ENCODE results near the gene CTNNA1.

The CTNNA1 gene

DNA sequence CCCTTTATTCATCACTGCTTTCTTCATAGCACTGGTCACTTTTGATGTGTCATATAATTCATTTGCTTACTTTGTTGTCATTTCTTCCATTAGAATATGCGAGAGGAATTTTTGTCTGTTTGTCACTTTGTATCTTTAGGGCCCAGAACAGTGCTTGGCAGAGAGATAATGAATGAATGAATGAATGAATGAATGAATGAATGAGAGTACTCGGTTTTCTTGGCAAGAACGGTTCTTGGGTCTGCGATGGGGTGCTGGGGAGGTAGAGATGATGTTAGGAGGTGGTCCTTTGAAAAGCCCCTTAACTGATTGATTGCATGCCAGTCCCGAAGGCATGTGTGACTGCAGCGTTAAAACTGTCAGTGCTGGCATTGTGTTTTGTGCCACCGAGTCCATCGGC, 174.3 kb downstream of the CTNNA1 start:
- DNase-seq (ENCODE audit: low read depth in 2 of 2, low spot score in 1 of 2), result no peak

DNA sequence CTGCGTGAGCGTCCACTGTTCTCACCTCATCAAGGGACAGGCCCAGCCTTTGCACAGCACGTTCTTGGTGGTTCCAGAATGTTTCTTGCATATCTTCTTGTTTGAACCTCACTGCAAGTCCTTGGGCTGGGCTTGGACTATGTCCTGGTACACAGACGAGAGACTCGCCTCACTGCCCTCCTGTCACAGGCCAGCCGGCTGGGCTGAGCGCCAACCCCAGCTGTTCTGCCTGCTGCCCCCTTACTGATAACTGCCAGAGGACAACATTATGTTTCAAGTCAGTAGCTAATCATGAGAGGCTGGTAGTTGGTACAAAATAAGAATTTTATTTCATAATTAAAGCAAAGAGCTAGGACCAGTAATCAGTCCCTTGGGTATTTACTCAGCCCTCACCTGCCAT, 174.8 kb downstream of the CTNNA1 start:
- DNase-seq (ENCODE audit: low read depth in 2 of 2, low spot score in 1 of 2), result no peak

DNA sequence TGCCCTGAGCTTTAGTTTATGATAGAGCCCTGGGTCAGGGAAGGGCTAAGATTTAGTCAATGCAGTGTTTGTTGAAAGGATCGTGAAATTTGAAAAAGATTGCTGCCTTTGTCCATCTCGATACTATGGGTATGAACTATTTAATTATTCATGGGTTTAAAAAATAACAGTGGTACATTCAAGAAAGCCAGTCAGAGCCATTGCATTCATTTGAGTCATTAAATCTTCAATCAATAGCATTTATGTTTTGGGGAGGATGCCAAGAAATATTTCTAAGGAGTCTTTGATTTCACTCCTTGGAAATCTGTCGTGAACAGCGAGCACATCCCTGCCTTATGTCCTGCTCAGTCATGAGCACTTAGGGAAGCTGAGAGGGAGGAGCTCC, 176.3 kb downstream of the CTNNA1 start:
- DNase-seq (ENCODE audit: low read depth in 2 of 2, low spot score in 1 of 2), result no peak

DNA sequence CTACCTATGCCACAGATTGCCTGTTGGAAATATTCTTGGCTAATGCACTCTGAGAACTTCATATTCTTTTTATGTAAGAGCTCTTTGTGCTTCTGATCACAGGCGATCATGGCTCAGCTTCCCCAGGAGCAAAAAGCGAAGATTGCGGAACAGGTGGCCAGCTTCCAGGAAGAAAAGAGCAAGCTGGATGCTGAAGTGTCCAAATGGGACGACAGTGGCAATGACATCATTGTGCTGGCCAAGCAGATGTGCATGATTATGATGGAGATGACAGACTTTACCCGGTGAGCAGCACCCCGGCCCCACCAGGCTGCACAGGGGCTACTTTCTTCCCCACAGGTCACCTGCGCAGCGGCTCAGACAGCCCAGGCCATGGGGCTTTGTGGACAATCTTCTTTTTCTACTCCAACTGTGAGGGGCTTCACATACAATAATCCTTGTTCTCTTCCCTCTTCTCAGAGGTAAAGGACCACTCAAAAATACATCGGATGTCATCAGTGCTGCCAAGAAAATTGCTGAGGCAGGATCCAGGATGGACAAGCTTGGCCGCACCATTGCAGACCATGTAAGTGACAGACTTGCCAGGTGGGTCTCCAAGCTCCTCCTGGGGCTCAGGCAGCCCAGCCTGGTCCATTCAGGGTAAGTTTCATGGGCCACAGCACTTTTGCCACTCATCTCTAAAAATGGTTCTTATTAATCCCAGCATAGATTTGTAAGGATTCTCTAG, 177.3 kb downstream of the CTNNA1 start:
- no peak for DNase-seq (ENCODE audit: low read depth in 2 of 2, low spot score in 1 of 2)

DNA sequence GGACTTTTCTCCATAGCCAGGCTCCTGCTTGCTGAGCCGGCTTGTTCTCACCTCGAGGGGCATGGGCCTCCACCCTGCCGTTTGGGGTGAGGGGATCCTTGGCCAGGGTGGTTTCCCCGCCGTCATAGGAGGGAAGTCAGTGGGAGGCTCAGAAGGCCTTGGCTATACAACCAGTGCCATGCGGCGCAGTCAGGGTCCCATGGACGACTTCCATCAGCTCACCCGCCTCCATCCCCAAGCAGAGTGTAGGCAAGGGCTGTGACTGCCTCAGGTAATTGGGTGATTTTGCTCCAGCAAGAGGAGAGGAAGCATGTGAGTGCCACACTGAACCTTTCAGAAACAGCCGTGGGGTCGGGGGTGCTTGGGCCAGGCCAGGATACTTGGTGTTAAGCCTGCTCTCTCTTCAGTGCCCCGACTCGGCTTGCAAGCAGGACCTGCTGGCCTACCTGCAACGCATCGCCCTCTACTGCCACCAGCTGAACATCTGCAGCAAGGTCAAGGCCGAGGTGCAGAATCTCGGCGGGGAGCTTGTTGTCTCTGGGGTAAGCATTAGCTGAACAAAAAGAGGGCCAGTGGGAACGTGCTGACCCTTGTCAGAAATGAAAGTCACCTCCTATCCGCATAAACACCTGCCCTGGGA, 179.1 kb downstream of the CTNNA1 start:
- DNase-seq (ENCODE audit: low read depth in 2 of 2, low spot score in 1 of 2), result no peak

DNA sequence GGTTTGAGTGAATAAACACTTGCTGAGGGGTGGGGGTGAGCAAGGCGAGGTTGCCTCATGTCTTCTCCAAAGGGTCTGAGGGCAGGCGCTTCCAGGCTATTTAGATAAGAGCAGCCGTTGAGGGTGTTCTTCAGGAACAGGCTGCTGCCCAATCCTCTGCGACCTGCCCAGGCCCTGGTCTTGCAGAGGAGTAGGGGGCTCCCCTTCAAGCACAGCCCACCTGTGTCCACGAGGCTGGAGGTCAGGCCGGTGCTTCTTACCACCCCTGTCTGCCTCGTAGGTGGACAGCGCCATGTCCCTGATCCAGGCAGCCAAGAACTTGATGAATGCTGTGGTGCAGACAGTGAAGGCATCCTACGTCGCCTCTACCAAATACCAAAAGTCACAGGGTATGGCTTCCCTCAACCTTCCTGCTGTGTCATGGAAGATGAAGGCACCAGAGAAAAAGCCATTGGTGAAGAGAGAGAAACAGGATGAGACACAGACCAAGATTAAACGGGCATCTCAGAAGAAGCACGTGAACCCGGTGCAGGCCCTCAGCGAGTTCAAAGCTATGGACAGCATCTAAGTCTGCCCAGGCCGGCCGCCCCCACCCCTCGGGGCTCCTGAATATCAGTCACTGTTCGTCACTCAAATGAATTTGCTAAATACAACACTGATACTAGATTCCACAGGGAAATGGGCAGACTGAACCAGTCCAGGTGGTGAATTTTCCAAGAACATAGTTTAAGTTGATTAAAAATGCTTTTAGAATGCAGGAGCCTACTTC, 180.5 kb downstream of the CTNNA1 start:
- DNase-seq (ENCODE audit: low read depth in 2 of 2, low spot score in 1 of 2), result no peak

DNA sequence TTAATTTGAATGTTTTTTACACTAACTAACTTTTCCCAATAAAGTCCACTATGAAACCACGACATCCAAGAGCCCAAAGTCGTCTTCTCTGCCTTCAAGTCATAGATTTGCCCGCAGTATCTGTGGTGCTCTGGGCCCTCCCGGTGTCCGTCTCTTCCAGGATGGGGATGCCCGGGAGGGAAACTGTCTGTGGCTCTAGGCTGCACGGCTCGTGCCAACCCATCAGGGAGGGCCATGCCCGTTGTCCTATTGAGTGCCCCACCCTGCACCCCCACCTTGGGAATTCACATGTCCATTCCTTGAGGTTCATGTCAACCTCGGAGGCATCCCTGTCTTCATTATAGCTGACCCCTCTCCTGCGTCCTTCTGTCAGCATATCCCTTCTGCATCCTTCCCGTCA, 181.7 kb downstream of the CTNNA1 start:
- no peak for DNase-seq (ENCODE audit: low read depth in 2 of 2, low spot score in 1 of 2)

DNA sequence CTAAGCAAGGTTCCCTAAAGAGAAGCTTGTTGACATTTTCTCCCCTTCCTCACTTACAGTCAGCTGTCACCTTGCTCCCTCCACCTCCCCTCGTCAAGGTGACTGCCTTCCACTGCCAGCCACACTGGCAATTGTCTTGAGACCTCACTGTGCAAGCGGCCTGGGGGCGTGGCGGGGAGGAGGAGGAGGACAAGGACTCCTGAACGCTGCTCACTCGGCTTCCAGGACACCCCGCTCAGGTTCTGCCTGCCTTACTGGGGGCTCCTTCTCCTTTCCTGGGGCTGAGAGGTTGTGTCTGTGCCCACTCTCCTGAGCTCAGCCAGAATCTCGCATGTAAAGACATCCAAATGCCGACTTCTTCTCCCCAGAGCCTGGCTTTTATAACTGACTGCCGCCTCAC, 182.2 kb downstream of the CTNNA1 start:
- DNase-seq (ENCODE audit: low read depth in 2 of 2, low spot score in 1 of 2), result no peak

DNA sequence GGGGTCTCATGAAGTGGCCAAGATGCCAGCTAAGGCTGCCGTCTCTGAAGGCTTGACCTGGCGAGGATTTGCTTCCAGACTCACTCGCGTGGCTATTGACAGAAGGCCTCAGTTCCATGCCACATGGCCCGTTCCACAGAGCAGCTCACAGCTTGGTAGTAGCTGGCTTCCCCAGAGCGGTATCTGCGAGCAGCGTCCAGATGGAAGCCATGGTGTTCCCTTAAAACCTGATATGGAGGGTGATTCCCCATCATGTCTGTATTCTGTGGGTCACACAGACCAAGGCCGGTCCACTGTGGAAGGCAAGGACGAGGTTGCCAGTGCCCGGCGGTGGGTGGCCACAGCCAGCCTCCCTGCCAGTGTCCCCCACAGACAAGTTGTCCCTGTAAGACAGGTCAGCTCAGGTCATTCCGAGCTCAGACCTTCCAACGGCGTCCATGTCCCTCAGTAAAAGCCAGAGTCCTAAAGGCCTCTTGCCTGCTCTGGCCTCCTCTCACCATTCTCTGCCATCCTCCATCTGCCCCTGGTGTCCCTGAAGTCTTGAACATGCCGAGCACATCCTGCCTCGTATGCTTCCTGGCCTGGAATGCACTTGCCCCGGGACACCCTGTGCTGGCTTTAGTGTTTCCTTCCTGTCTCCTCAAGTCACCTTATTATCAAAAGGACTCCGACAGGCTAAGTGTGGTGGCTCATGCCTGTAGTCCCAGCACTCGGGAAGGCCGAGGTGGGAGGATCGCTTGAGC, 183.2 kb downstream of the CTNNA1 start:
- no peak for DNase-seq (ENCODE audit: low read depth in 2 of 2, low spot score in 1 of 2)

DNA sequence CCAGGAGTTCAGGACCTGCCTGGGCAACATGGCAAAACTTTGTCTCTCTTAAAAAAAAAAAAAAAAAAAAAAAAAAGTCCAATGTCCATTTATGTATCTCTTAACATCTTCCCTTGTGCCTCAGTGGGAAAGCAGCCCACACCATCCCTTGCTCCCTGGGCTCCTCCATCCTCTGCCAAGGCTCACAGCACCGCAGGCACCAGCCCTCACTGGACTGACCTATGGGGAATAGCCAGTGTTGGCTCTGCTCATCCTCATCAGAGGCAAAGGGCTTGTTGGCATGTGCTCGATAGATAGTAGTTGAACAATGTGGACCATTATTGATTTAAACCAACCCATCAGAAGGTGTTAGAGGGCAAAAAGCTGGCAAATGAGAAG, 183.7 kb downstream of the CTNNA1 start:
- no peak for DNase-seq (ENCODE audit: low read depth in 2 of 2, low spot score in 1 of 2)

DNA sequence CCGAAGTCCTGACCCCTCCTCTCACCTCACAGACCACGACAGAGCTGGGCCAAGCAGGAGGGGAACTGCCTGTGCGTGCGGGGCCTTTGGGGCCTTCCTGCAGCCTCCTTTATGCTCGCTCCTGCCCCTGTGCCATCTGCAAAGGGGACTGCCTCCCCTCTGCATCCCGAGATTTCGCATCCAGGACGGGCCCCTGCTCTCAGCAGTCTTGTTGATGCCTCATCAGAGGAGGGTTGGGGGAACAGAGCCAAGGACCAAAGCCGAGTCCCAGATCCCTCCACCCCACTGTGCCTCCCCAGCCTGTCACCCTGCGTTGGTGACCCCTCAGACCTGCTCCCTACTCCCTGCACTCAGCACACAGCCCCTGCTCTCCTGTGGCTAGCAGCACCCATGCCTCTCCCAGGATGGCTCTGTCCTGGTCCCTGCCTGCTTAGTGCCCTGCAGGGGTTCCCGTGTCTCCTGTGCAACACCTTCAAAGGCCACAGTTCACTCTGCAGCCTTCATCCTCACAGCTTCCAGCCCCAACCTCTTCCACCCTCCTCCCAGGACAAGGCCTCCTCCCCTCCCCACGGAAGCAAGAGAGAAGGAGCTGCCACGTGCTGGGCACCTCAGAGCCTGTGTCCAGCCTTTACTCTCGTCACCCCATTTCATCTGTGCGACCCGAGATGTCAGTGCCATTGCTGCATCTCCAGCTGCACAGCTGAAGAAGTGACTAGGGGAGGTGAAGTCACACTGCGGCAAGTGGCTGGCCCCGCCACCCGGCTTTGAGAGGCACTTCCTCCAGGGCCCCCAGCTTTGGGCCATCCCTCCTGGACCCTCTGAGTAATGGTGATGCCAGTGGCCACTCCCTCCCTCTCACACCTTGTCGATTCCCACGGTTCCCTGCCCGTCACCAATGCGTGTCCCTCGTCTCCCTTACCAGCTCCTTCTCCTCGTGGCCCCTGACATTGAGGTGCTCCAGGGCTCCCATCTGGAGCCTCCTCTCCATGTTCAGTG, 184.5 kb downstream of the CTNNA1 start:
- no peak for DNase-seq (ENCODE audit: low read depth in 2 of 2, low spot score in 1 of 2)

DNA sequence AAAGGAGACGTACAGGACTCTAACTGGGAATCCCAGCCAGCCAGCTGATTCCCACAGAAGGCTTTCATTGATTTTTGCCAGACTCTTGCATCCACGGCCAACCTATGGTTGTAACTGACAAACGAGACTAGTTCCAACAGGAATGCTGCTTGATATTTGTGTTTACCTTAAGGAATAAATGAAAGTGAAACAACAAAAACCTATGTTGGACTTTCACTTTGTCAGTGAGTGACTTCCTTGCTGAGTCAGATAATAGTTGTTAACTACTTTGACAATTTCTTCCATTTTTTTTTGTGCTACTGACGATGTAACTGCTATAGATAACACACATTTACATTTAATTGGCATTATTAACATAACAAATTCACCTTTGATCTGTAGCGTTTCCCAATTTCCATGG, 185.3 kb downstream of the CTNNA1 start:
- no peak for DNase-seq (ENCODE audit: low read depth in 2 of 2, low spot score in 1 of 2)

DNA sequence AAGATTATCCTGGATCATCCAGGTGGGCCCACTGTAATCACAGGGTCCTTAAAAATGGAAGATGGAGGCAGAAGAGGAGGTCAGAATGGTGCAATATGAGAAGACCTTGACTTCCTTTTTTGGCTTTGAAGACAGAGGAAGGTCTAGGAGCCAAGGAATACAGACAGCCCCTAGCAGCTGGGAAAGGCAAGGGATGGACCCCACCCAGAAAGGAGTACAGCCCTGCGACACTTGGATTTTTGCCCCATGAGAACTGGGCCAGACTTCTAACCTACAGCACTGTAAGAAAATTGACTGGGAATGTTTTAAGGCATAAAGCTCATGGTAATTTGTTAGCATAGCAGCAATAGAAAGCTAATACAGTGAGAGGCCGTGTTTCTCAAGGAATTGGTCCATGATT, 188.8 kb downstream of the CTNNA1 start:
- no peak for DNase-seq (ENCODE audit: low read depth in 2 of 2, low spot score in 1 of 2)

DNA sequence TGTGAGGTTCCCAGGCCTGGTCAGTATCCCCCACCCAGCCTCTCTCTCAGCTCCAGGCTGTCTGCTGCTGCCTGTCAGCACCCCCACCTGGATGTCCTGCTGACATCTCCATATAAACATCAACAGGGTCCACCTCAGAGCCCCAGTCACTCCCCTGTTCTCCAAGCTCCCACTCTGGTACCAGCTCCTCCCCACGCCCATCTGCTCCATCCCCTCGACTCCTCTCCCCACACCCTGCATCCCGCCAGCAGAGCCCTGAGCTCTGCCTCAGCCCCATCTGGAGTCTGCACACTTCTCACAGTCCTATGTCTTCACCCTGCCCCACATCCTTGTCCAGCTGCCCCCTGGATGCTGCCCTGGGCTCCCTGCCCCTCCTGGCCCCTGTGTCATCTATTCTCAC, 189.6 kb downstream of the CTNNA1 start:
- no peak for DNase-seq (ENCODE audit: low read depth in 2 of 2, low spot score in 1 of 2)

DNA sequence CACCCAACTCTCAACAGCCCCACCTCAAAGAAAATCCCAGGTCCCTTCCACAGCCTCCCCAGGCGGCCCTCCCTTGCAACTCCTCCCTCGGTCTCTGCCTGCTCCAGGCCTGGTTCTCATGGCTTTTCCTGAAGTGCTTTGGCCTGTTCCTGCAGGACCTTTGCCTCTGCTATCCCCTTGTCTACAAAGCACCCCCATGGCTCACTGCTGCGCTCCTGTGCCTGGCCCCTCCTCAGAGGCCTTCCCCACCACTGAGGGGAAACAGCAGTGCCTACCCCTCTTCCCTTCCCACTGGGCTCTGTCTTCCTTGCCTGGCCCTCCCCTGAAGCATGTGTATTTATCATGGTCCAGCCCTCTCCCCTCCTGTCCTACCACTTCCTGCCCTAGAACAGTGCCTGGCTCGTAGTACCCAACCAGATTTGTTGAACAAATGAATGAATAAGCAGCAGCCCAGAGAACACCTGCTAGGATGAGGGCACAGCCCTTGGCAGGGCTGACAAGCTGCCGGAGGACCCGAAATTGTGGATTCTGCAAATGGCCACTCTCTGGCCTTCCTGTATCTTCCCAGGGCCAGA, 190.5 kb downstream of the CTNNA1 start:
- DNase-seq (ENCODE audit: low read depth in 2 of 2, low spot score in 1 of 2), result no peak

DNA sequence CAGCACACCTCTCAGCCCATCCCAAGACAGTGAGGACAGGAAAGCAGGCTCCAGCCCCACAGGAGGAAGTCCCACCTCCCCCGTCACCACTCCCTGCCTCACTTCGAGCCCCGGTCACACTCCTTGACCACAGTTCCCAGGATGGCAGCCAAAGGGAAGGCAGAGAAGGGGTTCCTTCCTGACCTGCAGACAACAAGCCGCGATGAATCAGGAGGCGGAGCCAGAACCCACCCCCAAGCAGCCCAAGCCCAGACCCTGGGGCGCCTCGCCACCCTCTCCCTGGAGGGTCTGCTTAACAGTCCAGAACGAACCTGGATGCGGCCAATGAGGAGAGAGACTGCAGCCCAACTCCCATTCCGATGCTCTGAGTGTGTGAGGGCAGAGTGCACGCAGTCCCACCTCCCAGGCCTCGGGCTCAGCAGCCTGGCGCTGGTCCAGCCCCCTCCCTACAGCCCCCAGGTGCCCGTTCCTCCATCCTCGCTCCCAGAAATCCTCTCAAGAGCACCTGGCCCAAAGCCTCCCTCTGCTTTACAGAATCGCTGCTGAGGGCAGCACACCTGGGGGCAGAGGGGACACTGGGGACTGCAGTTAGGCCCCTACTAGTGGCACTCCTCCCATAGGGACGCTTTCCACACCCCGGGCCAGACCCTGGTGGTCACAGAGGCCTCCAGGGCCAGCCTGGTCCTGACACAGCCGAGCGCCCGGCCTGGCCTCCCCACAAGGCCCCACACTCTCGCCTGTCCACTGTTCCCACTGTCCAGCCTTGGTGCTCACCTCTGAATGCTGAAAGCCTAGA, 191.5 kb downstream of the CTNNA1 start:
- DNase-seq (ENCODE audit: low read depth in 2 of 2, low spot score in 1 of 2), result no peak

DNA sequence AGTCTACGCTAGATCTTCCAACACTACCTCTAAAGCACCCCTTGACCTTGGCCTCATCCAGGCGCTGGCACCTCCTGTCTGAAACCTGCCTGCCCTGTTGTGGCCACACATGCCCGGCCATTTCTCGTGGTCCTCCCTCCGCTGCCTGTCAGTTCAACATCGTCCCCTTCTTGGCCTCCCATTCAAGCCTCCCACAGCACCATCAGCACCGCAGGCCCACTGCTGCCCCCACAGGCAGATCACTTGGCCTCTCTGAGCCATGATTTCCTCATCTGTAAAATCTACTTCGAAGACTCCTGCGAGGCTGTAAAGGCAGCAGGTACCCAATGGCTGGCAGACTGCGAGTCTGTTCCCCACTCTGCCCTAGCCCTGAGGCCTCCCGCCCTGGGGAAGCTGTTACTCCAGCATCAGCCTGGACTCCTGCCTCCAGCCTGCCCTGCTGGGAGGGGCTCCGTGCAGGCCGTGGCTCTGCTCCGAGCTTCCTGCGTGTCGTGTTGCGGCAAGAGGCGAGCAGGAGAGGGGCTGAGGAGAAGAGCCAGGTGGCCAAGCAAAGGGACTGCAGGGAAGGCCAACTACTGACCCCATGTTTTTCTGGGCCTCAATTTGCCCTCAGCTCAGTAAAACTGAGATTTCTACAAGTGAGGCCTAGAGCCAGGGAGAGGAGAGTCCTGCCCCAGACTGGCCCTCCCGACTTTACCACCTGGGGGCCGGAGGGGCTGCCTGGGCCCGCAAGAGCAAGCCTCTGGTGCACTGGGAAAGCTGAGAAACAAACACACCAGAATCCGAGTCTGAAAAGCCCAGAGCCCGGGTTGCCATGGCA, 192.4 kb downstream of the CTNNA1 start:
- DNase-seq (ENCODE audit: low read depth in 2 of 2, low spot score in 1 of 2), result no peak

DNA sequence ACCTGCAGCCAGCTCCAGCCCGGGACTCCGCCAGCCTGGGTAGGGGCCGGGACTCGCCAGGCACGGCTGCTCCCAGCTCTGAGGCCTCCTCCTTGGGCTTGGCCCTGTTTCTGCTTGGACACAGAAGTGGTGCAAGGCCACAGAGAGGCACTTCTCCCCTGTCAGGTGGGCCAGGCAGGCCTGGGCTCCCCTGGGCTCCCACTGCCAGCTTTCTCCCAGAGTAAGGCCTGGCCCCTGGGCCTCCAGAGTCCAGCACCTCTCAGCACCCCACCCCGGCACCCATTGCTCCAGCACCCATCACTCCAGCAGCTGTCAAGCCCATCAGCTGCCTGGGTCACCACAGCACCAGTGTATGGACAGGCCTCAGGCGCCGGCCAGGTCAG, 193.0 kb downstream of the CTNNA1 start:
- no peak for DNase-seq (ENCODE audit: low read depth in 2 of 2, low spot score in 1 of 2)

Data from stimulated activated CD8-positive, alpha-beta memory T cell treated with anti-CD3 and anti-CD28 coated beads, Interleukin-4, amount 100 ng/mL, for 4 hours (primary cell).